ENCODE data around the gene IP6K3. TPM values are rescaled to one million over a fixed set of nuclear protein-coding genes. Genes with fewer than 3 reads are reported as not detected.

Gene IP6K3
- polyA plus RNA-seq, 1 donor (not counting 4 experiments of a cell fraction or from before 2014, with no cell fraction given): not detected

DNA sequence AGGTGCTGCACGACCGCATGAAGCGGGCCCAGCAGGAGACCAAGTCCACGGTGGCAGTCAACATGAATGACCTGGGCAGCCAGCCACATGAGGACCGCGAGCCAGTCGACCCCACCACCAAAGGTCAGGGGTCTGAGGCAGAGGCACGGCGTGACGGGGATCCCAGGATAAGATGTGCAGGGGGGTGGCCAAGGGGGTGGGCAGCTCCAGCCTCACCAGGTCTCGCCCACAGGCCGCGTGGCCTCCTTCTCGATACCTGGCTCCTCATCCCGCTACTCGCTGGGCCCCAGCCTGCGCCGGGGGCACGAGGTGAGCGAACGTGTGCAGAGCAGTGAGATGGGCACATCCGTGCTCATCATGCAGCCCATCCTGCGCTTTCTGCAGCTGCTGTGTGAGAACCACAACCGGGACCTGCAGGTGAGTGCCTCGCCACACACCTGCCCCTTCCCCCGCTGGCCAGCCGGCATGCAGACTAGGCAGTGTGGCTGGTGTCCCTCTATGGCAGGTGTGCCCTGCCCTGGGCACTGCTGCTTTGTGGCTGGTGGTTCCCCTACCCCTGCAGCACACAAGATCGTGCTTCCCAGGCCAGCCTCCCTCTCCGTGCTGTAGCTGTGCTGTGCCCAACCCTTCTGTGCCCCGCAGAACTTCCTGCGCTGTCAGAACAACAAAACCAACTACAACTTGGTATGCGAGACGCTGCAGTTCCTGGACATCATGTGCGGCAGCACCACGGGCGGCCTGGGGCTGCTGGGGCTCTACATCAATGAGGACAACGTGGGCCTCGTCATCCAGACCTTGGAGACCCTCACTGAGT lies 61.1 kb downstream of the IP6K3 start:
- Histone ChIP-seq H3K79me2 (ENCODE audit: control insufficient read depth, insufficient read depth, low read length) (no peaks in the 10 kb centered on the region), H3K9me3 (ENCODE audit: control insufficient read depth, low read depth, low read length) (no peaks in the 10 kb centered on the region), H3K9me1 (ENCODE audit: control insufficient read depth, extremely low read depth, insufficient read depth, low read length) (no peaks in the 10 kb centered on the region), H3K4me1 (ENCODE audit: control insufficient read depth, extremely low read depth, insufficient read depth, low read length) (no peaks in the 10 kb centered on the region), H3K27me3 (ENCODE audit: control insufficient read depth, extremely low read depth, insufficient read depth, low read length) (no peaks in the 10 kb centered on the region), H2AFZ (ENCODE audit: control insufficient read depth, low read length) (no peak overlapping the region), H3K36me3 (ENCODE audit: control insufficient read depth in 2 of 2, extremely low read depth in 1 of 2, insufficient read depth in 2 of 2, low read length in 2 of 2) (peaks cover 51 to 55% of the 10 kb centered on the region in 2 experiments), H3K4me2 (ENCODE audit: control insufficient read depth, extremely low read depth, insufficient read depth, low read depth, low read length) (no peak overlapping the region), H4K20me1 (ENCODE audit: control insufficient read depth, extremely low read depth, insufficient read depth, low read length) (no peaks in the 10 kb centered on the region), H3K4me3 (ENCODE audit: control insufficient read depth in 2 of 3, extremely low read depth in 1 of 3, insufficient read depth in 2 of 3, low read depth in 1 of 3, low read length in 3 of 3) (no peak overlapping the region), H3K27ac (ENCODE audit: control insufficient read depth, insufficient read depth, low read length) (no peak overlapping the region), H3K9ac (ENCODE audit: control insufficient read depth, extremely low read depth, insufficient read depth, low read length) (no peak overlapping the region)
- FAIRE-seq (no peak), DNase-seq (ENCODE audit: low read depth, low spot score) (no peak)
- no peak for TF ChIP-seq EZH2 (IDR thresholded peaks at IDR 0.05; ENCODE audit: low read length)
- TF ChIP-seq, protein P1, sequence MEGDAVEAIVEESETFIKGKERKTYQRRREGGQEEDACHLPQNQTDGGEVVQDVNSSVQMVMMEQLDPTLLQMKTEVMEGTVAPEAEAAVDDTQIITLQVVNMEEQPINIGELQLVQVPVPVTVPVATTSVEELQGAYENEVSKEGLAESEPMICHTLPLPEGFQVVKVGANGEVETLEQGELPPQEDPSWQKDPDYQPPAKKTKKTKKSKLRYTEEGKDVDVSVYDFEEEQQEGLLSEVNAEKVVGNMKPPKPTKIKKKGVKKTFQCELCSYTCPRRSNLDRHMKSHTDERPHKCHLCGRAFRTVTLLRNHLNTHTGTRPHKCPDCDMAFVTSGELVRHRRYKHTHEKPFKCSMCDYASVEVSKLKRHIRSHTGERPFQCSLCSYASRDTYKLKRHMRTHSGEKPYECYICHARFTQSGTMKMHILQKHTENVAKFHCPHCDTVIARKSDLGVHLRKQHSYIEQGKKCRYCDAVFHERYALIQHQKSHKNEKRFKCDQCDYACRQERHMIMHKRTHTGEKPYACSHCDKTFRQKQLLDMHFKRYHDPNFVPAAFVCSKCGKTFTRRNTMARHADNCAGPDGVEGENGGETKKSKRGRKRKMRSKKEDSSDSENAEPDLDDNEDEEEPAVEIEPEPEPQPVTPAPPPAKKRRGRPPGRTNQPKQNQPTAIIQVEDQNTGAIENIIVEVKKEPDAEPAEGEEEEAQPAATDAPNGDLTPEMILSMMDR (optimal IDR thresholded peaks at IDR 0.05 in 1 of 3, IDR thresholded peaks at IDR 0.05 in 1 of 3, conservative IDR thresholded peaks at IDR 0.05 in 1 of 3; ENCODE audit: extremely low read depth in 1 of 3, insufficient read depth in 2 of 3, low read length in 3 of 3): no peak
- dilution Hi-C loops (cut with MboI; ENCODE audit: extremely low pct_ligation_motif_present, low sequenced_read_pairs): no loop called here

DNA sequence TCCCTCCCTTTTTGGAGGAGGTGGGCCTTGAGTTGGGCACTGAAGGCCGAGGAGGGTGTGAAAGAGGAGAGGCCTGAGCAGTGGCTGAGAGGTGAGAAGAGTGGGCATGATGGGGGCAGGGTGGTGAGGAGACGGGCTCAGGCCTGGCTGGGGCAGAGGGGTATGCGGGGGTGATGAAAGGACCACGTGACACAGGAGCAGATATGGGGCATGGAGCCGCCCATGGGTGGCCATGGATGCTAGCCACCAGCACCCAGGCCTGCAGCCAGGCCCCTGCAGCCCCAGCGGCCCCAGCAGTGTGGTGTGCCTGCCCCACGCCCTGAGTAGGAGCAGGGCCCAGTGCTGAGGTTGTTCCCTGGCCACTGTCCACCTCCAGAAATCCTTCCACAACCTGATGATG lies 61.7 kb downstream of the IP6K3 start:
- Histone ChIP-seq H3K27me3 (ENCODE audit: control insufficient read depth, extremely low read depth, insufficient read depth, low read length) (no peaks in the 10 kb centered on the region), H3K9me1 (ENCODE audit: control insufficient read depth, extremely low read depth, insufficient read depth, low read length) (no peaks in the 10 kb centered on the region), H3K79me2 (ENCODE audit: control insufficient read depth, insufficient read depth, low read length) (no peaks in the 10 kb centered on the region), H3K9ac (ENCODE audit: control insufficient read depth, extremely low read depth, insufficient read depth, low read length) (no peak overlapping the region), H4K20me1 (ENCODE audit: control insufficient read depth, extremely low read depth, insufficient read depth, low read length) (no peaks in the 10 kb centered on the region), H3K4me3 (ENCODE audit: control insufficient read depth in 2 of 3, extremely low read depth in 1 of 3, insufficient read depth in 2 of 3, low read depth in 1 of 3, low read length in 3 of 3) (no peak overlapping the region), H3K36me3 (ENCODE audit: control insufficient read depth in 2 of 2, extremely low read depth in 1 of 2, insufficient read depth in 2 of 2, low read length in 2 of 2) (peaks cover 51 to 58% of the 10 kb centered on the region in 2 experiments), H3K27ac (ENCODE audit: control insufficient read depth, insufficient read depth, low read length) (no peak overlapping the region), H2AFZ (ENCODE audit: control insufficient read depth, low read length) (no peak overlapping the region), H3K9me3 (ENCODE audit: control insufficient read depth, low read depth, low read length) (no peaks in the 10 kb centered on the region), H3K4me2 (ENCODE audit: control insufficient read depth, extremely low read depth, insufficient read depth, low read depth, low read length) (no peak overlapping the region), H3K4me1 (ENCODE audit: control insufficient read depth, extremely low read depth, insufficient read depth, low read length) (no peaks in the 10 kb centered on the region)
- TF ChIP-seq, protein P1 (optimal IDR thresholded peaks at IDR 0.05 in 1 of 3, IDR thresholded peaks at IDR 0.05 in 1 of 3, conservative IDR thresholded peaks at IDR 0.05 in 1 of 3; ENCODE audit: extremely low read depth in 1 of 3, insufficient read depth in 2 of 3, low read length in 3 of 3): no peak
- TF ChIP-seq EZH2 (IDR thresholded peaks at IDR 0.05; ENCODE audit: low read length): no peak
- FAIRE-seq (no peak), DNase-seq (ENCODE audit: low read depth, low spot score) (no peak)
- dilution Hi-C loops (cut with MboI; ENCODE audit: extremely low pct_ligation_motif_present, low sequenced_read_pairs): no loop called here

Measured in keratinocyte (primary cell).